ENCODE data around the gene PDZD2.
"Not testable (repeated sequence)": the region's sequence is repeated elsewhere in the genome, so short reads cannot be mapped to it uniquely, and the experiment has no call there.

PDZD2 gene

GRCh38 chr5:31731016-31731415 lies 92.1 kb downstream of the PDZD2 start:
- H3K4me3 ChIP-seq (replicated peaks; ENCODE audit: insufficient read depth, low read length), result no peak overlapping the region
- no peak overlapping the region for H3K27ac ChIP-seq (replicated peaks)
- DNase-seq (ENCODE audit: low read depth in 1 of 2, low spot score in 1 of 2), result no peak
- no peak for TF ChIP-seq REST (IDR thresholded peaks at IDR 0.05; ENCODE audit: insufficient replicate concordance, low read depth)
- TF ChIP-seq CTCF (IDR thresholded peaks at IDR 0.05; ENCODE audit: insufficient read depth, low read length), result no peak
- TF ChIP-seq POLR2AphosphoS5 (IDR thresholded peaks at IDR 0.05; ENCODE audit: low read depth), result no peak
- TF ChIP-seq SPI1 (IDR thresholded peaks at IDR 0.05; ENCODE audit: borderline replicate concordance, low read depth), result no peak
- no peaks in the 10 kb centered on the region for H3K27me3 ChIP-seq (ENCODE audit: insufficient read depth, poor library complexity, severe bottlenecking)

GRCh38 chr5:31731710-31732301 lies 92.9 kb downstream of the PDZD2 start:
- Histone ChIP-seq H3K27ac (replicated peaks) (no peak overlapping the region), H3K27me3 (ENCODE audit: insufficient read depth, poor library complexity, severe bottlenecking) (no peaks in the 10 kb centered on the region), H3K4me3 (replicated peaks; ENCODE audit: insufficient read depth, low read length) (no peak overlapping the region)
- TF ChIP-seq CTCF (IDR thresholded peaks at IDR 0.05; ENCODE audit: insufficient read depth, low read length) (no peak), GABPA (IDR thresholded peaks at IDR 0.05; ENCODE audit: low read depth) (no peak), REST (IDR thresholded peaks at IDR 0.05; ENCODE audit: insufficient replicate concordance, low read depth) (no peak), SPI1 (IDR thresholded peaks at IDR 0.05; ENCODE audit: borderline replicate concordance, low read depth) (no peak), POLR2AphosphoS5 (IDR thresholded peaks at IDR 0.05; ENCODE audit: low read depth) (no peak)
- DNase-seq (ENCODE audit: low read depth in 1 of 2, low spot score in 1 of 2), result no peak

GRCh38 chr5:31732821-31733220 lies 93.9 kb downstream of the PDZD2 start:
- not testable (repeated sequence) for DNase-seq (ENCODE audit: low read depth in 1 of 2, low spot score in 1 of 2); H3K27me3 ChIP-seq (ENCODE audit: insufficient read depth, poor library complexity, severe bottlenecking); H3K27ac ChIP-seq (replicated peaks); H3K4me3 ChIP-seq (replicated peaks; ENCODE audit: insufficient read depth, low read length)

- H3K4me3 ChIP-seq (replicated peaks; ENCODE audit: insufficient read depth, low read length), result no peak overlapping the region
- no peak overlapping the region for H3K27ac ChIP-seq (replicated peaks)
- no peaks in the 10 kb centered on the region for H3K27me3 ChIP-seq (ENCODE audit: insufficient read depth, poor library complexity, severe bottlenecking)
- TF ChIP-seq REST (IDR thresholded peaks at IDR 0.05; ENCODE audit: insufficient replicate concordance, low read depth) (no peak), CTCF (IDR thresholded peaks at IDR 0.05; ENCODE audit: insufficient read depth, low read length) (no peak), POLR2AphosphoS5 (IDR thresholded peaks at IDR 0.05; ENCODE audit: low read depth) (no peak), SPI1 (IDR thresholded peaks at IDR 0.05; ENCODE audit: borderline replicate concordance, low read depth) (no peak), GABPA (IDR thresholded peaks at IDR 0.05; ENCODE audit: low read depth) (no peak)
- DNase-seq (ENCODE audit: low read depth in 1 of 2, low spot score in 1 of 2), result no peak
Observed at GRCh38 chr5:31733371-31733770, 94.4 kb downstream of the PDZD2 start.

Measured in HL-60 (cell line).